HG03342 (cell line): ENCODE data around the gene SEMA6A.
"Not testable (repeated sequence)": the region's sequence is repeated elsewhere in the genome, so short reads cannot be mapped to it uniquely, and the experiment has no call there.

Experiments used
- ATAC-seq: cut with Tn5 transposase; IDR thresholded peaks from one replicate; pipeline ENCODE4 v1.9.1; 2021; ENCODE audit warnings: mild to moderate bottlenecking, moderate library complexity; ENCODE audit not compliant: unreplicated experiment

SEMA6A gene

GRCh38 chr5:116524966-116525365, 49.7 kb downstream of the SEMA6A start:
- no peak for ATAC-seq

- ATAC-seq: no peak
These were observed 50.3 kb downstream of the SEMA6A start for GRCh38 chr5:116524051-116524904.

- ATAC-seq: not testable (repeated sequence)
These were observed 51.4 kb downstream of the SEMA6A start for GRCh38 chr5:116523182-116523581.

- ATAC-seq: no peak
These were observed 52.1 kb downstream of the SEMA6A start for GRCh38 chr5:116522356-116523136.

GRCh38 chr5:116521173-116521872, 53.3 kb downstream of the SEMA6A start:
- ATAC-seq: peak; percentile 78

- peak; percentile 5 for ATAC-seq
These were observed 53.9 kb downstream of the SEMA6A start for GRCh38 chr5:116520771-116521170.

GRCh38 chr5:116518423-116518822, 56.2 kb downstream of the SEMA6A start:
- no peak for ATAC-seq

- no peak for ATAC-seq
These were observed 57.1 kb downstream of the SEMA6A start for GRCh38 chr5:116517488-116517887.

GRCh38 chr5:116516021-116516420, 58.6 kb downstream of the SEMA6A start:
- no peak for ATAC-seq

- ATAC-seq: no peak
These were observed 60.1 kb downstream of the SEMA6A start for GRCh38 chr5:116514421-116514970.

GRCh38 chr5:116510517-116510916, 64.1 kb downstream of the SEMA6A start:
- ATAC-seq: no peak

GRCh38 chr5:116509483-116510244, 65.0 kb downstream of the SEMA6A start:
- no peak for ATAC-seq

- no peak for ATAC-seq
These were observed 65.8 kb downstream of the SEMA6A start for GRCh38 chr5:116508835-116509234.

GRCh38 chr5:116507941-116508655, 66.5 kb downstream of the SEMA6A start:
- ATAC-seq: no peak

- no peak for ATAC-seq
These were observed 67.5 kb downstream of the SEMA6A start for GRCh38 chr5:116507051-116507537.

GRCh38 chr5:116506488-116506887, 68.1 kb downstream of the SEMA6A start:
- no peak for ATAC-seq

GRCh38 chr5:116504593-116505166, 69.9 kb downstream of the SEMA6A start:
- no peak for ATAC-seq

- no peak for ATAC-seq
These were observed 72.0 kb downstream of the SEMA6A start for GRCh38 chr5:116502616-116503015.

- no peak for ATAC-seq
These were observed 72.5 kb downstream of the SEMA6A start for GRCh38 chr5:116502138-116502537.
